WTC11 (cell line): Measurements from ENCODE around the gene FZR1.

Source experiments
- ARID4B ChIP-seq: sonication (generic); formaldehyde crosslinking; IDR thresholded peaks from 2 replicates; pipeline ENCODE4 v1.8.0; 2023; ENCODE audit warnings: missing genetic modification reagents, mild to moderate bottlenecking, borderline replicate concordance
- CREB1 ChIP-seq: sonication (generic); formaldehyde crosslinking; IDR thresholded peaks from 2 replicates; pipeline ENCODE4 v1.8.0; 2023; ENCODE audit warnings: mild to moderate bottlenecking, missing genetic modification reagents
- CREM ChIP-seq: sonication (generic); formaldehyde crosslinking; IDR thresholded peaks from 2 replicates; pipeline ENCODE4 v1.8.1; 2022; ENCODE audit warnings: mild to moderate bottlenecking, missing genetic modification reagents, moderate library complexity
- CTCF ChIP-seq: fragments of 200-600 bp; IDR thresholded peaks from 2 replicates; pipeline ENCODE4 v1.8.0; 2022; ENCODE audit warnings: antibody characterized with exemption
- HMGXB4 ChIP-seq: sonication (generic); formaldehyde crosslinking; IDR thresholded peaks from 2 replicates; pipeline ENCODE4 v1.8.1; 2023; ENCODE audit warnings: mild to moderate bottlenecking, moderate library complexity, missing genetic modification reagents
- JAZF1 ChIP-seq: fragments of 250-450 bp; sonication (Bioruptor Pico); IDR thresholded peaks from 2 replicates; pipeline ENCODE4 v1.9.0; 2021; ENCODE audit warnings: moderate library complexity, mild to moderate bottlenecking, inconsistent platforms
- JUN ChIP-seq: sonication (generic); formaldehyde crosslinking; IDR thresholded peaks from 2 replicates; pipeline ENCODE4 v1.8.0; 2023; ENCODE audit warnings: mild to moderate bottlenecking, missing genetic modification reagents
- NFE2L1 ChIP-seq: sonication (generic); formaldehyde crosslinking; IDR thresholded peaks from 2 replicates; pipeline ENCODE4 v1.8.1; 2023; ENCODE audit warnings: missing genetic modification reagents
- ZNF281 ChIP-seq: sonication (generic); formaldehyde crosslinking; IDR thresholded peaks from 2 replicates; pipeline ENCODE4 v1.8.0; 2023; ENCODE audit warnings: mild to moderate bottlenecking, missing genetic modification reagents
- ZNF416 ChIP-seq: fragments of 250-450 bp; sonication (Bioruptor Pico); IDR thresholded peaks from 2 replicates; pipeline ENCODE4 v1.9.0; 2021; ENCODE audit warnings: mild to moderate bottlenecking, inconsistent platforms
- ZNF423 ChIP-seq: fragments of 250-450 bp; sonication (Bioruptor Pico); IDR thresholded peaks from 2 replicates; pipeline ENCODE4 v2.1.2; 2022; ENCODE audit warnings: mild to moderate bottlenecking, moderate library complexity
- ZNF425 ChIP-seq: fragments of 250-450 bp; sonication (Bioruptor Pico); conservative IDR thresholded peaks from 2 replicates; pipeline ENCODE4 v1.9.0; 2021; ENCODE audit warnings: mild to moderate bottlenecking
- ZNF512 ChIP-seq: sonication (generic); formaldehyde crosslinking; IDR thresholded peaks from 2 replicates; pipeline ENCODE4 v1.8.1; 2022; ENCODE audit warnings: missing genetic modification reagents, borderline replicate concordance

- TF ChIP-seq CTCF (no peak), ZNF416 (CRISPR knock-in tag) (no peak), ZNF281 (no peak), ZNF423 (CRISPR knock-in tag) (no peak), JAZF1 (CRISPR knock-in tag) (no peak), ARID4B (CRISPR knock-in tag) (no peak), ZNF512 (CRISPR knock-in tag) (no peak), HMGXB4 (CRISPR knock-in tag) (no peak), CREM (CRISPR knock-in tag) (no peak), ZNF425 (CRISPR knock-in tag) (no peak), JUN (CRISPR knock-in tag) (no peak), CREB1 (CRISPR knock-in tag) (no peak), NFE2L1 (no peak)
Measured at GRCh38 chr19:3492131-3492839, 13.8 kb upstream of the FZR1 start.
